Coronary artery (tissue), 2 donors: ENCODE results near the gene NAV2.

Source experiments
- DNase-seq: peaks from one replicate; pipeline ENCODE4 v3.0.0-alpha.2; 2017; ENCODE audit warnings: low spot score
- H3K27ac ChIP-seq, 2 donors: fragments of 200-600 bp; sonication (generic); one replicate each; pipeline ENCODE4 v1.5.1; 2016 to 2019
- H3K4me3 ChIP-seq: fragments of 200-600 bp; sonication (generic); 2 replicates; pipeline ENCODE4 v1.5.1; 2016; ENCODE audit warnings: mild to moderate bottlenecking, moderate library complexity
- CTCF ChIP-seq: fragments of 200-600 bp; sonication (generic); IDR thresholded peaks from one replicate; pipeline ENCODE4 v1.5.1; 2019; ENCODE audit warnings: antibody characterized with exemption

The NAV2 gene

GRCh38 chr11:19931141-19931770, 218.6 kb downstream of the NAV2 start:
- Histone ChIP-seq H3K27ac (peak overlapping the region; percentile 47 to 57), H3K4me3 (peak overlapping the region; percentile 29)
- peak; percentile 54 for DNase-seq
- TF ChIP-seq CTCF = no peak

GRCh38 chr11:19931771-19932369, 219.2 kb downstream of the NAV2 start:
- Histone ChIP-seq H3K4me3 (peak overlapping the region; percentile 29), H3K27ac (peak overlapping the region in 1 of 2 donors; percentile 57)
- no peak for TF ChIP-seq CTCF
- peak; percentile 67 for DNase-seq

GRCh38 chr11:19933132-19933735, 220.6 kb downstream of the NAV2 start:
- TF ChIP-seq CTCF = no peak
- Histone ChIP-seq H3K27ac (no peak overlapping the region), H3K4me3 (no peak overlapping the region)
- peak; percentile 65 for DNase-seq

DNA sequence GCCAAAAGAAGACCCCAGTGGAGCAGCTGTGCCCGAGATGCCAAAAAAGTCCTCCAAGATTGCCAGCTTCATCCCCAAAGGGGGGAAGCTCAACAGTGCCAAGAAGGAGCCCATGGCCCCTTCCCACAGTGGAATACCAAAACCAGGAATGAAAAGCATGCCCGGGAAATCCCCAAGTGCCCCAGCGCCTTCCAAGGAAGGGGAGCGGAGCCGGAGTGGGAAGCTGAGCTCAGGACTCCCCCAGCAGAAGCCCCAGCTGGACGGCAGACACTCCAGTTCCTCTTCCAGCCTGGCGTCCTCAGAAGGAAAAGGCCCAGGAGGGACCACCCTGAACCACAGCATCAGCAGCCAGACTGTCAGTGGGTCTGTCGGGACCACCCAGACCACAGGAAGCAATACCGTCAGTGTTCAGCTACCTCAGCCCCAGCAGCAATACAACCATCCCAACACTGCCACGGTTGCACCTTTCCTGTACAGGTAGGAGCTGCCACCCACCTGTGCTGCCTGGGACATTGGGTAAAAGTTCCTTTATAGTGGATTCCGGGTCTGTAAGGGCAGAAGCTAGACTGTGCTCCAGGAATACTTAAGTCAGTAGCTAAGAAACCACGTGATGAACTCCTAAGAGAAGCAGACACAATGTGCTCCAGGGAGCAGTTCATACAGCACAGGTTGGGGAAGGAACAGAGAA, 221.3 kb downstream of the NAV2 start:
- TF ChIP-seq CTCF = no peak
- Histone ChIP-seq H3K27ac (peak overlapping the region; percentile 2 to 11), H3K4me3 (no peak overlapping the region)
- DNase-seq = peak; percentile 71

DNA sequence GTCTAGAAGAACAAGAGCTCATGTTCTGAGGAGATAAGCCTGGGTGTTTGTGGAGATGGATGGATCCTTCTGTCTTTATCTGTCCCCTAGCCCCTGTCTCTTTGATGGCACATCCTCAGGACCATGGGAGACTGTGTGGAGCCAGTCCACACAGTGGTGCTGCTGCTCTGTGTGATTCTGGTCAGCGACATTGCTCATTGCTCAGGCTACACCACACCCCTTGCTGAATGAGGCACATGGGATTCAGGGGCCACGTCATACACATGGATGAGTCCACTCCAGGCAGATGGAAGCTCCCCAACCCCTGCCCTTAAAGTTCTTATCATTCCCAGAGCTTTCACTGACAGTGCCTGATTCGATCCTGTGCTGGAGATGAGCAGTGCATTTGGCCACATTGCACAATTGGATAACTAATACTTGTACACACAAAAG, 222.2 kb downstream of the NAV2 start:
- Histone ChIP-seq H3K27ac (peak overlapping the region in 1 of 2 donors; percentile 40), H3K4me3 (no peak overlapping the region)
- no peak for TF ChIP-seq CTCF
- DNase-seq = peak; percentile 59

DNA sequence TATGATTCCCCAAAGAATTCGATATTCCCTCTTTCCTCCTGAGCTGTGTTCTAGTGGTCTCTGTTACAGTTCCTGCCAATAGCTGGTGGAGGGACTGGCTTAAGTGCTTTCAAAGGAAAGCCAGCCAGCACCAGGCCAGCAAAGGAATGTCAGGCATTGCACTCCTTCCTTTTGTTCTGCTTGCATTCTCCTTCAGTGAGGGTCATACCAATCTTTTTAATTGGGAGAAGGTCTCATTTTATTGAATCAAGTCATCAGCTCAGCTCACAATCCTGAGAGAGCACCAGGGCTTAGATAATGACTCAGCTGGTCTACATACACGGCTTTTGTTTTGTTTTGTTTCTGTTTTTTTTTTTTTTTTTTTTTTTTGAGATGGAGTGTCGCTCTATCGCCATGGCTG, 222.9 kb downstream of the NAV2 start:
- Histone ChIP-seq H3K4me3 (no peak overlapping the region), H3K27ac (peak overlapping the region in 1 of 2 donors; percentile 35)

More for the DNA sequence above, 222.9 kb downstream of the NAV2 start:
- no peak for TF ChIP-seq CTCF
- DNase-seq = no peak
